ENCODE measurements around the gene TEAD3. TPM values are rescaled to one million over a fixed set of nuclear protein-coding genes. Genes with fewer than 3 reads are reported as not detected.
"Not testable (repeated sequence)": the region's sequence is repeated elsewhere in the genome, so short reads cannot be mapped to it uniquely, and the experiment has no call there.

TEAD3 gene
- total RNA-seq, 4 donors from 2014 or later, result 39.0 to 55.4 (median 51.5) TPM

GRCh38 chr6:35518566-35519312, 21.9 kb upstream of the TEAD3 start:
- 94% methylated on average over 6 of the region's 6 CpGs for WGBS

GRCh38 chr6:35517978-35518377, 21.1 kb upstream of the TEAD3 start:
- WGBS, result 85% methylated on average over 7 of the region's 7 CpGs
- H3K27ac ChIP-seq; H3K4me1 ChIP-seq; DNase-seq (ENCODE audit: low spot score in 2 of 2); H3K4me3 ChIP-seq; H3K36me3 ChIP-seq; H3K27me3 ChIP-seq; H3K9me3 ChIP-seq: not testable (repeated sequence)

More at GRCh38 chr6:35518566-35519312, 21.9 kb upstream of the TEAD3 start:
- Histone ChIP-seq H3K4me1 (peaks cover 5% of the 10 kb centered on the region), H3K27me3 (no peaks in the 10 kb centered on the region), H3K4me3 (no peak overlapping the region), H3K9me3 (no peaks in the 10 kb centered on the region), H3K36me3 (no peaks in the 10 kb centered on the region), H3K27ac (no peak overlapping the region)
- no peak for TF ChIP-seq POLR2A (IDR thresholded peaks at IDR 0.05)
- TF ChIP-seq EP300 (IDR thresholded peaks at IDR 0.05), result no peak
- no peak for TF ChIP-seq POLR2AphosphoS5 (IDR thresholded peaks at IDR 0.05)
- TF ChIP-seq CTCF (IDR thresholded peaks at IDR 0.05), result no peak
- DNase-seq (ENCODE audit: low spot score in 2 of 2), result no peak

GRCh38 chr6:35516712-35517111, 19.8 kb upstream of the TEAD3 start:
- DNase-seq (ENCODE audit: low spot score in 2 of 2), result no peak
- Histone ChIP-seq H3K9me3 (no peaks in the 10 kb centered on the region), H3K4me3 (no peak overlapping the region), H3K27me3 (peaks cover 12% of the 10 kb centered on the region), H3K27ac (no peak overlapping the region), H3K4me1 (peaks cover 4% of the 10 kb centered on the region), H3K36me3 (no peaks in the 10 kb centered on the region)
- WGBS, result 71% methylated on average over 6 of the region's 6 CpGs
- TF ChIP-seq CTCF (IDR thresholded peaks at IDR 0.05) (no peak), EP300 (IDR thresholded peaks at IDR 0.05) (no peak)

- peaks cover 19% of the 10 kb centered on the region for H3K27me3 ChIP-seq
- H3K4me3 ChIP-seq; H3K36me3 ChIP-seq; H3K4me1 ChIP-seq; H3K9me3 ChIP-seq; DNase-seq (ENCODE audit: low spot score in 2 of 2); H3K27ac ChIP-seq: not testable (repeated sequence)
- no CpG with 5 or more reads among the region's 6 CpGs for WGBS
Observed at GRCh38 chr6:35515939-35516338, 19.1 kb upstream of the TEAD3 start.

- Histone ChIP-seq H3K27ac (no peak overlapping the region), H3K4me1 (peaks cover 8% of the 10 kb centered on the region), H3K9me3 (no peaks in the 10 kb centered on the region), H3K4me3 (no peak overlapping the region), H3K27me3 (peaks cover 27% of the 10 kb centered on the region), H3K36me3 (no peaks in the 10 kb centered on the region)
- no peak for DNase-seq (ENCODE audit: low spot score in 2 of 2)
- WGBS, result 61% methylated on average over 4 of the region's 4 CpGs
- TF ChIP-seq POLR2A (IDR thresholded peaks at IDR 0.05), result no peak
- no peak for TF ChIP-seq POLR2AphosphoS5 (IDR thresholded peaks at IDR 0.05)
Observed at GRCh38 chr6:35514587-35514986, 17.7 kb upstream of the TEAD3 start.

GRCh38 chr6:35512740-35513139, 15.9 kb upstream of the TEAD3 start, which contains the start of gene TULP1:
Gene TULP1 (minus strand): TSS chr6:35512896. CDS start chr6:35512858, 38 bp downstream.
- WGBS, result 92% methylated on average over 9 of the region's 10 CpGs
- no peak for TF ChIP-seq POLR2AphosphoS5 (IDR thresholded peaks at IDR 0.05)
- no peak for TF ChIP-seq POLR2A (IDR thresholded peaks at IDR 0.05)
- no peak for TF ChIP-seq EP300 (IDR thresholded peaks at IDR 0.05)
- TF ChIP-seq CTCF (IDR thresholded peaks at IDR 0.05), result no peak
- H3K27me3 ChIP-seq, result peaks cover 27% of the 10 kb centered on the region
- peak within 1 kb of the TSS; percentile 31 for H3K4me3 ChIP-seq
- H3K9me3 ChIP-seq, result no peaks in the 10 kb centered on the region
- peaks cover 8% of the 10 kb centered on the region for H3K4me1 ChIP-seq
- H3K36me3 ChIP-seq, result no peaks in the 10 kb centered on the region
- no peak within 1 kb of the TSS for H3K27ac ChIP-seq
- no peak for DNase-seq (ENCODE audit: low spot score in 2 of 2)

- no peak for DNase-seq (ENCODE audit: low spot score in 2 of 2)
- no peak overlapping the region for H3K27ac ChIP-seq
- whole genome bisulfite sequencing, result 8% methylated on average over 25 of the region's 26 CpGs
- H3K9me3 ChIP-seq, result no peaks in the 10 kb centered on the region
- peaks cover 27% of the 10 kb centered on the region for H3K27me3 ChIP-seq
- H3K4me1 ChIP-seq, result peaks cover 8% of the 10 kb centered on the region
- H3K36me3 ChIP-seq, result no peaks in the 10 kb centered on the region
- H3K4me3 ChIP-seq, result peak overlapping the region; percentile 31
- TF ChIP-seq CTCF (IDR thresholded peaks at IDR 0.05), result no peak
- no peak for TF ChIP-seq EP300 (IDR thresholded peaks at IDR 0.05)
- TF ChIP-seq POLR2A (IDR thresholded peaks at IDR 0.05), result no peak
- no peak for TF ChIP-seq POLR2AphosphoS5 (IDR thresholded peaks at IDR 0.05)
Observed at GRCh38 chr6:35512006-35512405, 15.1 kb upstream of the TEAD3 start.
